Measurements from ENCODE around the gene APBB2. TPM values are rescaled to one million over a fixed set of nuclear protein-coding genes. Genes with fewer than 3 reads are reported as not detected.
"Not testable (repeated sequence)": the region's sequence is repeated elsewhere in the genome, so short reads cannot be mapped to it uniquely, and the experiment has no call there.

APBB2 gene
- total RNA-seq, 2 experiments from 2014 or later = 3.1 to 5.5 TPM

- peaks cover 14% of the 10 kb centered on the region for H3K27me3 Mint-ChIP-seq
- no peak overlapping the region for H3K4me3 Mint-ChIP-seq
- DNase-seq = no peak
- no peaks in the 10 kb centered on the region for H3K4me1 Mint-ChIP-seq
- H3K9me3 Mint-ChIP-seq = peaks cover 3% of the 10 kb centered on the region
- H3K27ac Mint-ChIP-seq = no peak overlapping the region
- H3K36me3 Mint-ChIP-seq = no peaks in the 10 kb centered on the region
Measured at GRCh38 chr4:41050880-41051775, 163.2 kb downstream of the APBB2 start.

GRCh38 chr4:41050116-41050515, 164.2 kb downstream of the APBB2 start:
- DNase-seq = no peak
- H3K36me3 Mint-ChIP-seq = no peaks in the 10 kb centered on the region
- H3K4me1 Mint-ChIP-seq = no peaks in the 10 kb centered on the region
- peaks cover 5% of the 10 kb centered on the region for H3K9me3 Mint-ChIP-seq
- H3K27ac Mint-ChIP-seq = no peak overlapping the region
- peaks cover 6% of the 10 kb centered on the region for H3K27me3 Mint-ChIP-seq
- H3K4me3 Mint-ChIP-seq = no peak overlapping the region

- not testable (repeated sequence) for H3K27ac Mint-ChIP-seq, H3K4me3 Mint-ChIP-seq, H3K4me1 Mint-ChIP-seq, H3K27me3 Mint-ChIP-seq, H3K36me3 Mint-ChIP-seq, DNase-seq
- H3K9me3 Mint-ChIP-seq = peaks cover 12% of the 10 kb centered on the region
Measured at GRCh38 chr4:41049176-41049575, 165.2 kb downstream of the APBB2 start.

- Mint-ChIP-seq H3K36me3 (peaks cover 2% of the 10 kb centered on the region), H3K9me3 (peaks cover 12% of the 10 kb centered on the region), H3K4me3 (no peak overlapping the region), H3K4me1 (no peaks in the 10 kb centered on the region), H3K27me3 (peaks cover 8% of the 10 kb centered on the region), H3K27ac (no peak overlapping the region)
- DNase-seq = no peak
Measured at GRCh38 chr4:41044791-41045190, 169.6 kb downstream of the APBB2 start.

GRCh38 chr4:41044165-41044564, 170.2 kb downstream of the APBB2 start:
- no peak overlapping the region for H3K4me3 Mint-ChIP-seq
- H3K27ac Mint-ChIP-seq = no peak overlapping the region
- peaks cover 8% of the 10 kb centered on the region for H3K27me3 Mint-ChIP-seq
- H3K9me3 Mint-ChIP-seq = peaks cover 12% of the 10 kb centered on the region
- no peaks in the 10 kb centered on the region for H3K4me1 Mint-ChIP-seq
- peaks cover 2% of the 10 kb centered on the region for H3K36me3 Mint-ChIP-seq
- DNase-seq = no peak

- Mint-ChIP-seq H3K9me3 (peaks cover 10% of the 10 kb centered on the region), H3K27ac (no peak overlapping the region)
Measured at GRCh38 chr4:41043465-41043864, 170.9 kb downstream of the APBB2 start.

GRCh38 chr4:41041551-41041950, 172.8 kb downstream of the APBB2 start:
- Mint-ChIP-seq H3K36me3 (peaks cover 2% of the 10 kb centered on the region), H3K9me3 (peaks cover 9% of the 10 kb centered on the region), H3K27me3 (peaks cover 11% of the 10 kb centered on the region), H3K27ac (no peak overlapping the region), H3K4me3 (no peak overlapping the region), H3K4me1 (no peaks in the 10 kb centered on the region)
- DNase-seq = no peak

More at GRCh38 chr4:41043465-41043864, 170.9 kb downstream of the APBB2 start:
- no peak for DNase-seq
- no peak overlapping the region for H3K4me3 Mint-ChIP-seq
- peaks cover 8% of the 10 kb centered on the region for H3K27me3 Mint-ChIP-seq
- H3K36me3 Mint-ChIP-seq = peaks cover 2% of the 10 kb centered on the region
- no peaks in the 10 kb centered on the region for H3K4me1 Mint-ChIP-seq

GRCh38 chr4:41039317-41039716, 175.0 kb downstream of the APBB2 start:
- peaks cover 11% of the 10 kb centered on the region for H3K27me3 Mint-ChIP-seq
- H3K4me1 Mint-ChIP-seq = no peaks in the 10 kb centered on the region
- H3K36me3 Mint-ChIP-seq = no peaks in the 10 kb centered on the region
- no peak overlapping the region for H3K27ac Mint-ChIP-seq
- no peak for DNase-seq
- peaks cover 1% of the 10 kb centered on the region for H3K9me3 Mint-ChIP-seq
- no peak overlapping the region for H3K4me3 Mint-ChIP-seq

- Mint-ChIP-seq H3K4me3 (no peak overlapping the region), H3K27me3 (peaks cover 7% of the 10 kb centered on the region), H3K27ac (no peak overlapping the region), H3K4me1 (no peaks in the 10 kb centered on the region), H3K9me3 (no peaks in the 10 kb centered on the region), H3K36me3 (no peaks in the 10 kb centered on the region)
- no peak for DNase-seq
Measured at GRCh38 chr4:41038304-41038703, 176.0 kb downstream of the APBB2 start.

GRCh38 chr4:41029098-41029497, 185.2 kb downstream of the APBB2 start:
- Mint-ChIP-seq H3K4me3 (no peak overlapping the region), H3K27ac (no peak overlapping the region), H3K36me3 (peaks cover 4% of the 10 kb centered on the region), H3K9me3 (peaks cover 28% of the 10 kb centered on the region), H3K4me1 (no peaks in the 10 kb centered on the region), H3K27me3 (no peaks in the 10 kb centered on the region)
- no peak for DNase-seq

GRCh38 chr4:41028392-41029076, 185.8 kb downstream of the APBB2 start:
- Mint-ChIP-seq H3K27me3 (no peaks in the 10 kb centered on the region), H3K4me1 (no peaks in the 10 kb centered on the region), H3K36me3 (peaks cover 4% of the 10 kb centered on the region), H3K27ac (no peak overlapping the region), H3K9me3 (peaks cover 33% of the 10 kb centered on the region), H3K4me3 (no peak overlapping the region)
- DNase-seq = no peak

GRCh38 chr4:41026971-41027370, 187.4 kb downstream of the APBB2 start:
- Mint-ChIP-seq H3K36me3 (peaks cover 5% of the 10 kb centered on the region), H3K9me3 (peaks cover 41% of the 10 kb centered on the region)

GRCh38 chr4:41025824-41026223, 188.5 kb downstream of the APBB2 start:
- no peak for DNase-seq
- Mint-ChIP-seq H3K27me3 (no peaks in the 10 kb centered on the region), H3K9me3 (peaks cover 44% of the 10 kb centered on the region), H3K36me3 (peaks cover 5% of the 10 kb centered on the region), H3K4me1 (no peaks in the 10 kb centered on the region), H3K4me3 (no peak overlapping the region), H3K27ac (no peak overlapping the region)

More at GRCh38 chr4:41026971-41027370, 187.4 kb downstream of the APBB2 start:
- Mint-ChIP-seq H3K27me3 (no peaks in the 10 kb centered on the region), H3K27ac (no peak overlapping the region), H3K4me3 (no peak overlapping the region), H3K4me1 (no peaks in the 10 kb centered on the region)
- DNase-seq = no peak

- Mint-ChIP-seq H3K27ac (no peak overlapping the region), H3K36me3 (peaks cover 5% of the 10 kb centered on the region), H3K27me3 (no peaks in the 10 kb centered on the region), H3K4me1 (no peaks in the 10 kb centered on the region), H3K9me3 (peaks cover 44% of the 10 kb centered on the region), H3K4me3 (no peak overlapping the region)
- no peak for DNase-seq
Measured at GRCh38 chr4:41024556-41025491, 189.5 kb downstream of the APBB2 start.

- H3K4me3 Mint-ChIP-seq = no peak overlapping the region
- no peak overlapping the region for H3K27ac Mint-ChIP-seq
- H3K27me3 Mint-ChIP-seq = no peaks in the 10 kb centered on the region
- H3K36me3 Mint-ChIP-seq = peaks cover 5% of the 10 kb centered on the region
- H3K4me1 Mint-ChIP-seq = no peaks in the 10 kb centered on the region
- H3K9me3 Mint-ChIP-seq = peaks cover 37% of the 10 kb centered on the region
- no peak for DNase-seq
Measured at GRCh38 chr4:41022116-41022515, 192.2 kb downstream of the APBB2 start.

Measured in activated naive CD8-positive, alpha-beta T cell treated with anti-CD3 and anti-CD28 coated beads for 36 hours (primary cell).